GM21423 (cell line): ENCODE results near the gene TENM4.

Experiments
- ATAC-seq: cut with Tn5 transposase; IDR thresholded peaks from one replicate; pipeline ENCODE4 v1.9.1; 2021; ENCODE audit warnings: mild to moderate bottlenecking, moderate library complexity; ENCODE audit not compliant: unreplicated experiment

TENM4 gene

DNA sequence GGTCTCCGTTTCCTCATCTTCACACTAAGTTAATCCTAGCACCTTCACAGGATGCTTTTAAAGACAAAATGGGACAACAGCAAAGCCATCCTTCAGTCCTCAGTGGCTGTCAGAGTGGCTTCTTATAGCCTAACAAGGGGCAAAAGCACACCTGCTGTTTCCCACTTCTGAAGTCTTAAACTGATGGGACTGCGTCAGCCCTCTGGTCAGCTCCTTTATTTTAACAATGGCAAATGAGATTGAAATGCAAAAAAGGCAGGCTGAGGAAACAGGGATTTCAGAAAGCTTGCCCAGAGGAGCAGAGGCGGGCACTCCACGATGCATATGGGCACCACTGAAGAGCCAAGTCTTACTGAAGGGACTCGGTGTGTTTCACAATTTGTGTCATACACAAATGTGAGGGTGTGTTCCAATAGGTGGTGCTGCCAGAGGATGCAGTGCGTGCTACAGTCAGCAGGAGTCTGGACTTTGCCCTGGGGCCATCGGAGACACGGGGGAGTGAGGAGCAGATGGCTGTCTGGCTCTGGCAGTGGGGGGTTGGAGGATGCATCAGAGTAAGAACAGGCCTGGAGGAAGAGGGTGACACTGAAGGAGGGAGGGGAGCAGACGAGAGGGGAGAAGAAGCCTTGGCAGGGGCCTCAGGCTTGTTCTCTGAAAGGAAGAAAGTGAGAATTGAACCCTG lies 47.3 kb downstream of the TENM4 start:
- ATAC-seq: no peak

DNA sequence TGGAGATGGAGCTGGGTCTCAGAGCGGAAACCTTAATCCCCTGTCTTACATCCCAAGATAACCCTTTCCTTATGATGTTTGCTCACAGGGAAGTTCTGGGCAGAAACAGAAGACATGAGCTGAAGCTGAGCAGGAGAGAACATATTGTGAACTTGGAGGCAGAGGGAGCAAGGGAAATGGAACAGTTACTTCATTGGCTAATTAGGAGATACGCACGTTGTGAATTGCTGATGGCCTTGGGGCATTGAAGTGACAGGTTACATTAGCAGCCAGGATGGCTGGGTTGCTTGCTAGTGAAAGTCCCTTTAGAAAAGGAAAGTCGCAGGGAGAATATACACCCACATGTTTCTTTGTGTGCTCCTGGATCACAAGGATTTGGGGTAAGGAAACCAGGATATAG lies 48.7 kb downstream of the TENM4 start:
- ATAC-seq: no peak

DNA sequence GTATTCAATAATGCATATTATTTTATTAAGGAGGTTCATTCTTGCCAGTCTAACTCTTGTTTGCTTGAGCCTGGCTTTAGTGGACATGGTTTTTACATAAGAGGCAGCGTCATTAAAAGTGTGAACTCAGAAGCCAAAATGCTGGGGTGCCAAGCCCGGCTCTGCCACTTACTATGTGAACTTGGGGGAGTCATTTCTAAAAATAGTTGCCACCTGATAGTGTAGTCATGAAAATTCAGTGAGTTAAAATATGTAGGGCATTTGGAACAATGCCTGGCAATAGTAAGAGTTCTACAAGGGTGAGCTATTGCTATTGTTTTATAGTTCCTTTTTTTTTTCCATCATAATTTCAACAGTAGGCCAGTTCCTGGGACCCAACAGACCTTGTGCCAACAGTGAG lies 49.9 kb downstream of the TENM4 start:
- ATAC-seq: no peak

DNA sequence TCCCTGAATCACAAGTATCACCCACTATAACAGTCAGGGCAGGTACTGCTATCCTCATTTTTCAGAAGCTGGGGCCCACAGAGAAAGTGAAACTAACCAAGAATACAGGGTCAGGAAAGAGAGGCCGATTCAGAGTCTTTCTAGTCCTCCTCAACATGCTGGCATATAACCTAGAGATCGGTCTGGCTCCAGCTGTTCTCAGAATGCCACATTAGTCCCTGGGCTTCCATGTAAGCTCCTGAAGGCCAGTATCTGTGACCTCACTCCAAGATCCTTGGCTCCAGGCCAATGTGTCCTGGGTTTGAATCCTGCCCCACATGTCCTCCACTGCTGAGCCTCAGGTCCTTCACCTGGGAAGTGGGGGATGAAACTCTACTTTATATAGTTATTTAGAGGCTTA lies 50.4 kb downstream of the TENM4 start:
- no peak for ATAC-seq

DNA sequence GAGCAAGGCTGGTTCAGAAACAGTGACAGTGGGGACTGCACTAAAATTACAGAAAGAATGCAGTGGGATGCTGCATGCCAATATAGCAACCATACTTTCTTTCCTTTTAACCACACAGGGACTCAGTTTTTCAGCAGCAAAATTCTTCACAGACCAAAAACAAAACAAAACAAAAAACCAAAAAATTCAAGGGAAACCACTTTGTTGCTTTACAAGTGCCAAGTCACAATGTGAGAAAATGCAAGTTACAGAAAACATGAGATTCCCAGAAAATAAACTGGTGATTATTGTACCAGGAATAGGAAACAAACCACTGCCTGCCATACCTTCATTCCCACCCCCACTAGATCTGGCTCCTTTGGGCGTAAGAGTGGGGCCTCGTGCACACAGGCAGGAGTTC lies 52.6 kb downstream of the TENM4 start:
- no peak for ATAC-seq

DNA sequence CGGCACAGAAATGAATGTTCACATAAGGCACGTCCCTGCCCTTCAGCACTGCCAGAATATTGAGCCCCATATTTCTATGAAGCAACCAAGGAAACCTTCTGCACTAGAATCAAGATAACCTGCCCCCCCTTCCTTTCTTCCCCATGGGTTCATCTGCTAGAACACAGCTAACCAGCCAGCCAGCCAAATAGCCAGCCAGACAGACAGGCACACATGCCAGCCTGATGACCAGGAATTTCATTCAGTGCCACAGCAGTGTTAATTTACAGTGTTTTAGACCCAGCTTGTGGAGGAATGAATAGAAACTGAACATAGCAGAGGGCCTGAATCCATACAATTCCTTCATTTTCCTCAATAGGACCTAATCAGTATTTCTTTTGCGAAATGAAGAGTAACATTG lies 57.0 kb downstream of the TENM4 start:
- no peak for ATAC-seq

DNA sequence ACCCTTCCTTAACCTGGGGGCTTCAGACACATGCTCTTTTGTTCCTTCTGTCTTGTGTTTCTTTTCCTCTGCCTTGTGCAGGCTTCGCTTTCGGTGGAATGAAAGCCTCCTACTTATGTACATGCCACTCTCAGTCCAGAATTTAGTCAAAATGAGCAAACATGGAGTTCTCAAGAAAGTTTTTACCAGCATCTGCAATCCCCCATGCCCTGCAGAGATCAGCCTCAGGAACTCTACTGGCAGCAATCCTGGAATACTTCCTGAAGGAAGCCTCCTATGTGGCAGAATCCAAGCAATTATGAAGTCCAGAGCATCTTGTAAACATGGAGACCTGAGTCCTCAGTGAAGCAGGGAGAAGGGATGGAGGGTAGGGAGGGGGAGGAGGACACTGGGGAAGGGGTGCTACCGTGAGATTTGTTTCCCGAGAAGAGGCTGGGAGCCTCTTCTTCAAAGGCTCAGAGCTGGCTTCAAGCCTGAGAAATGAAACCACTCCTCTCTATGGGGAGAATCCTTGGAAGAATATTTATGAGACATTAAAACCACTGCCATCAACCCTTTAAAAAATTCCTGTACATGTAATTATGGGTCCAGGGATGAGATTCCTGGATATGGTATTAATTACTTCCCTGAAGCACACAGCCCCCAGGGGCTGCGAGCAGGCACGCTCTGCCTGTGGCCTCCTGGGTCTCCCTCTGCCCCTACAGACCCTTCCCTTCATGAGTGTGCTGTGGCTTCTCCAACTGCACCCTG lies 58.4 kb downstream of the TENM4 start:
- no peak for ATAC-seq

DNA sequence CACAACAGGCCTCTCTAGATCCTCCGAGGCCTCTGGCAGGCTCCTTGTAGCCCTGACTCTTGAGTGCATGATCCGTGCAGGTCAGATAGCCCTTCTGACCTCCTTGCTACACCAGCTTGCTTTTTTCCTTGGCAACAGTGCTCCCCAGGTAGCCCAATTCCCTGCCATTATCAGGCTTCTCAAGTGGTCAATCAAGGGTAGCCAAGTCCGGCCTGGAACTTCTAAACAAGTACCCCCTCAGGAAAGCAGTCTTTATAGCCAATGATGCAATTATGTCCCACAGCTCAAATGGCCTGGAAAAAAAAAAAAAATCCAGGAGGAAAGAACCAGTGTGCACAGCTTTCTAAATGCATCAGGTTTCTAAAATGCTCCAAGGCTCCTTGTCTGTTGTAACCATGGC lies 59.8 kb downstream of the TENM4 start:
- ATAC-seq: no peak

DNA sequence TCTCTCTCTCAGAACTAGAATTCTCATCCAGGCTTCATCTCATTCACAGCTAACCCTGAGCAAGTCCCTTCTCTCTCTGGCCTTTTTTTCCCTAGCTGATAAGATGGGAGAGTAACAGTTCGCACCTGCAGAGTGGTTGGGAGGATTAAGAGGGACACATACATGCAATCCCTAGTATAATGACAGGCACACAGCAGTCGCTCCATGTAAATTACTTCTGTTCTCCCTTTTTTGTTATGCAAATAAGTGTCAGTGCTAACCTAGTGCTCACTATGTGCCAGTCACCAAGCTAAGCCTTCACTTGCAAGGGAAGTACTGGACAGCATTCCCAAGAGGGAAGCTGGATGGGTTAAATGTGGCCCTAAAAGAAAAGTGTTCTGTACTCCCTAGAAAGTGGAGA lies 63.4 kb downstream of the TENM4 start:
- ATAC-seq: no peak

DNA sequence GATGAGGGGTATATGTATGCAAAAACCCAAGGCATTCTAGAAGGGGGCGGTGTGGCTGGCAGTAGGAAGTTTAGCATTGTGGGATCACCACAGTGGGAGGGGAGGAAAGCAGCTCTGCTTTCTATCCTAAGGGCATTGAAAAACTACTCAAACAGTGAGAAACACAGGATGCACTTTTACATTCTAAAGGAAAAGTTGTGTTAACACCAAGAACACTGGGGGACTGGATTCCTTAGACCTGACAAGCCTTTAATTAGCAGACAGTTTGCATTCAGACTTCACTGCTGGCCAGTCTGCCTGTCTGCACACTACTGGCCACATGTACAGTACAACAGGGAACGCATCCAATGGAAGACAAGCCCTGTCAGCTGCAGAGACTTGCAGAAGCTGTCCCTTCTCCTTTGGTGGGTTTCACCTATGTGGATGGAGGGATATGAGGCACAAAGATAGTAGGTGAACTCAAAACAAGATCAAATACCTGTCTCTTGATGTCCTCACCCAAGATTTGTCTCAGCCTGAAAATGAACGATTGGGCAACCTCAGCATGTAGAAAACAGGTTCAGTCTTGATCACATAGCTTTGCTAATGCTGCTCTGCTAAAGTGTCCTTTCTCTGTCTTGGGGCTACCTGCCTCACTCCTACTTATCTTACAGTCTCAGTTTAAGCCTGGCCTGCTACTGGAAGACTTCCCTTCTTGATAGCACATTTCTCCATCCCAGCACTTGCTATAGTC lies 64.8 kb downstream of the TENM4 start:
- no peak for ATAC-seq

DNA sequence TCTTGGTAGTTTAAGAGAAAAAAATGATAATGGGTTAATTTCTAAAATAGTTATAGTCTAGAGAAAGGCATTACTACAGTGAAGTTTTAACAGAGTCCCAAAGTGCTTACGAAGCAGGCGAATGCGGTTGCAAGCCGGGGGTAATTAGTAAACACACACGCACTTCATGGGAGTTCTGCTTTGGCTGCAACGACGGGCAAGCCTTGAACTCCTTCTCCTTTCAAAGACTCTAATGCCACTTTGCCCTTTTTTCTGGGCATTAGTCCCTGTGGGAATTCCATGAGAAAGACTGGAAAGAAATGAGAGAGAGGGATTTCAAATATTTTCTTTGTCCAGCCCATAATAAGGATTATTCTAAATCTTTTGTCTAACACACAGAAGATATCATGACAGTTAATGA lies 66.1 kb downstream of the TENM4 start:
- ATAC-seq: no peak

DNA sequence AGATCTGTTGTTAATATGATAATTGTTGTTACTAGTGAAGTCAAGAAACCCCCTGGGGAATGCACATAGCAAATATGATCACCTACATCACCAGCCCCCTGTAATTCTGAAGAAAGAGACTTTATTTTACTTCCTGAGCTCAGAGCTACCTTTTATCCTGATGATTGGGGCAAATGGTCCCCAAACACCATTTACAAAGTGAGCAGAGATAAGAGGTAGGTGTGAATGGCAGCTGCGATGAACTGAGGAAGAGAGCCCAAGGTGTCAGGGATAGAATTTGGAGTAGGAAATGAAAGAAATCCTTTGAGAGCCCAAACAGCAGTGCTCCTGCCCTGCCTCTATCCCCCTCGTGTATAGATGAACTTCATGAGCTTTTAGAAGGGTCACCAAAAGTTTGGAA lies 69.1 kb downstream of the TENM4 start:
- ATAC-seq: no peak

DNA sequence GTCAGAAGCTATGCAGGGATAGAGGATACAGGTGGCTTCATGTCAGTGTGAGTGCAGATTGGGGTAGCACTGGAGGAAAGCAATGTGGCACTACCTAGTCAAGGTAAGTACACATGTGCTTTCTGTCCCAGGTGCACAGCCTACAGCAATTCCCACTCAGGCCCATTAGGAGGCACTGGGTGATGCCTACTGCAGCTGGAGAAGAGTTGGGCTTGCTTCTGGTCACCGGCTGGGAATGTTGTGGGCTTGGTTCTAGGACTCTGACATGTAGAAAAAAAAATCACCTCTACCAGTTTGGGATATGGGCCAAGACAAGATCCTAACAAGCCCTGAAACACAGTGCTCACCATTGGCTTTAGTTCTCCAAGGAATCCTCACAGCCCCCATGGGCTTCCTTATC lies 69.7 kb downstream of the TENM4 start:
- no peak for ATAC-seq

DNA sequence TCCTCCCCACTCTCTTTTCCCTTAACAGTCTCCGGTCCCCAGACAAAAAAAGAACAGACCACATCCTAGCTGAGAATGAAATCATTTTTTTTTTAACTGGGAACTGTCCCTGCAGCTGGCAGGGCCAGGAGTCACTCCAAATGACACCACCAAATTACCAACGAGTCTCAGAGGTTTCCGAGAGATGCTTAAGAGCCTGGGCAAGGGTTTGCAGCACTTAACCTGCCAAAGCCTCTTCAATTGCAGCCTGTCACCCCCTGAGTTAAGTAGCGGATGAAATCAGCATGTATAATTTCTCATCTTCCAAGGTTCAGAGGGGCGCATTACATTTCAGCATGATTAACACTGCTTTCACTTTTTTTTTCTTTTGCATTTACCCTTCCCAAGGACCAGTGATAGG lies 71.8 kb downstream of the TENM4 start:
- ATAC-seq: no peak

DNA sequence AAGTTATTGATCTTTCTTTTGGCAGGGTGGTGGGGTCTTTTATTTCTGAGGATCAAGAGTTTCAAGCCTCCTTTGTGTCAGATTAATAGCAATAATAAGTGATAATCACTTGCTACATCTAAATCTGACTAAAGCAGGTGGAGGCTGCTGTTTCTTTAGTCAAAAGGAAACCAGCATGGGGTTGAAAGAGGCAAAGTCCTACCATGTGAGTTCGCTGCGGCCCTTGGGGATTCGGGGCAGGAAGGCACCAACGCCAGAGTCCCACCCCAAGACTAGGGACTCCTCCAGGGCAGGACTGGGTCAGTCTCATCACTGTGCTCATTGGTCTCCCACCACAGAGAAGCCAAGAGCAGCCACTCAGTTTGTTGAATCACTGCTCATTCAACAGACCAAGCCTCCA lies 73.0 kb downstream of the TENM4 start:
- no peak for ATAC-seq

DNA sequence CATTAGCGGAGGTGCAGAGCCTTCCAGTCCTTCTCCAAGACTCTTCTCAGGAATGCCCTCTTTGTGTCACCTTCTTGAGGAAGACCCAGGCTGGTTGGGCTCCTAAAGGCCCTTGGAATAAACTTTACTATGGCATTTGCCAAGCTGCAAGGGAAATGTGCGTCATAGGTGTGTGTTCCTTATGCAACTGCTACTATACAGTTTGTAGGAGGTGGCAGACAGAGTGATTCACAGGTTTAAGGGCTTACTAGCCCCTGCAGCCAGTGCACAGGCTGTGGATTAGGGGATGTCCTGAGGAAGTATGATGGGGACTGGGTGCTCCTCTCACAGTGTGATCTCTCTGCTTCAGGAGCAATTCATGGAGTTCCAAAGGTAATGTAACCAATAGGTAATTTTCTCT lies 74.6 kb downstream of the TENM4 start:
- ATAC-seq: no peak

DNA sequence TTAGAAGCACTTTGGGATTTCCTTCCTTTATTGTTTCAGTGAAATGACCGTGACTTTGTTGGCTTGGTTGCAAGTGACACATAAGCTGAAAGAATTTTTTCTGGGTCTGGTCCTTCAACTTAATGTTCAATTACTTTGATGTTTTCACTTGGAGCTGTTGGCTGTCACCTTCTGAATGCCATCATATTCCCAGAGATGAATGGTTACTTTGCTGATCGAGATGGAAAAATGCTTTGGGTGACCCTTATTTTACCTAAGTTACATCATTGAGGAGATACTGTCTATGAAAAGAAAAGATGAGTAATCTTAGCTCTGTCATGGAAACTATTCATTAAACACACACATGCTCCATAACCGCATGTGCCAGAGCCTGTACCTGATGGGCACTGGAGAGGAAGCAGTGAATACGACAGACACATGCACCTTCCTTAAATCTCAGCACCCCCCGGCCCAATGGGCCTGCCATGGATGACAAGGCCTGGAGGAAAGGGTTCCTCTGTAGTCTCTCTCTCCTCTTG lies 76.9 kb downstream of the TENM4 start:
- no peak for ATAC-seq

DNA sequence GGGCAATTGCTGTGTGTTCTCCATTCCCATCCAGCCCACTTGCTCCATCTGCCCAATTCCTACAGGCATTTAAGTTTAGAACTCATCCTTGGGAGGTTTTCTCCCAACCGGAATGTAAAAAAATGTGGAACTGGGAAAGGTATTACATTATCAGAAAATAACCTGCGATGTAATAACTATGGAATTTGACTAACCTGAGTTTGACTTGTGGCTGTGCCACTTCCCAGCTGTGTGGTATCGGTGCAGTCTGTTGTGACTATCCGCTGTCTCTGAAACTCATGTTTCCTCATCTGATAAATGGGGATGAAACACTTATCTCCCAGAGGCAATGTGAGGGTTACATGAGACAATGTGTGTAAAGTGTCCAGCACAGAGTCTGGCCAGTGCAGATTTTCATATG lies 77.6 kb downstream of the TENM4 start:
- ATAC-seq: no peak

DNA sequence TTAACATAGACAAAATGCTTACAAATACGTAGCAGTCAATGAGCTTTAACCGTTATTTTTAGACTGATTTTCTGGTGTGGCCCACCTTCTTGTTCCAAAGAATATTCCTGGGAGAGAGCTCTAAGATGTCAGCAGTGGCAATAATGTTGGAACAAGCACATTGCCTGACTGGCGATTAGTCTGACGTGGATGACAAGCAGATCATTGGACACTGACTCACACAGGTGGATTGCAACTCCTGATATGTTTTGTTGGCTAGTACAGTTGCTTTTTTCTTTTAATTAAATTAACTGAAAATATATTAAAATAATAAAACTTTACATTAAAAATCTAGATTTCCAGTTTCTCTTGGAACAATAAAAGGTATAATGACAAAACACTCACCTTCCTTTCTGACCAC lies 78.0 kb downstream of the TENM4 start:
- ATAC-seq: no peak

DNA sequence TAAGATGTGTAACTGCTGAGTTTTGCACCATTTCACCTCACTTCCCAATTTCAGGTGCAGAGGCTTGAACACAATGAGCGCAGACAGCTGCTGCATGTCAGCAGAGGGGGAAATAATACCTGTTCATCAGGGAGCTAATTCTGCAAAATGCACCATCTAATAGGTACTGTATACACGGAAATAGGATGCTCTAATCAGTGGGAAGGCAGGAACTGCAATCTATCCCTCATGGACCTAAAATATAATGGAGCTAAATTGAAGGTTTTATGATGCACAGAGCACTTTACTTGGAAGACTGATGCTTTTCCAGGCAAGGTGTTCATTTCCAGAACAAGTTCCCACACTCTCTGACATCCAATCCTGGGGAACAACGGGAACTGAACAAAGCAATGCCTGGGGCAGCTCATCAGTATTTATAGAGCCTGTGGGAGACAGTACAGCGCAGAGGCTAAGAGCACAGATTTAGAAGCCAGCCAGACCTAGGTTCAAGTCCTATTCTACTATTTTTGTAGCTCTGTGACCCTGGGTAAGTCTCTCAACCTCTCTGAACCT lies 78.5 kb downstream of the TENM4 start:
- ATAC-seq: no peak

DNA sequence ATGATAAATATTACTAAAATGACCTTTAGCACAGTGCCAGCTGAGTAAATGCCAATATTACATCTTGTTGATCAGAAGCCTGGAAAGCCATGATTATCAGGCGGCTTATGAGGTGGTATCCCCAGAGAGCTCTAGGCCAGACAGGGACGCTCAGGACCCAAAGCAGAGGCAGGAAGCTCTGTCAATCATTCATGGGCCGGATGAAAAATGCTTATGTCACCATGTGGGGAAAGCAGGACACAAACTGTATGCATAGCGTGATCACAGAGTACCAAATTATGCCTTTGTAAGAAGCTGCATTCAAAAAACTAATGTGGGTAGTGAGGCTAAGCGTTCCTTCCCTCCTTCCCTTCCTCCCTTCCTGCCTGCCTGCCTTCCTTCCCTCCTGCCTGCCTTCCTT lies 82.6 kb downstream of the TENM4 start:
- ATAC-seq: no peak

DNA sequence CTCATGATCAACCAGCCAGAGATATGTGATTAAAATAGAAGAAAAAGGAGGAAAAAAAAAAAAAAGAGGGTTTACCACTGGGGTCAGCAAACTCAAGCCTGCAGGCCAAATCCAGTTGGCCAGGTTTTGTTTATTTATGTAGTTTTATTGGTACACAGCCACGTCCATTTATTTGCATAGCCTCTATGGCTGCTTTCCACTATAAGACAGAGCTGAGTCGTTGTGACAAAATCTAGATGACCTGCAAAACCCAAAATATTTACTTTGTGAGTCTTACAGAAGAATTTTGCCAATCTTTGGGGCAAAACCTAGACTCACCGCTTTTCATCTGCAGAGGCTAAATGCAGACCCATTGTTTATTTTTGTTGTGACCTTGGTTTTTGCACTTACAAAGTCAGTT lies 87.1 kb downstream of the TENM4 start:
- no peak for ATAC-seq
